ENCODE measurements around the gene GOLGA6L25. TPM values are rescaled to one million over a fixed set of nuclear protein-coding genes. Genes with fewer than 3 reads are reported as not detected.
"Not testable (repeated sequence)": the region's sequence is repeated elsewhere in the genome, so short reads cannot be mapped to it uniquely, and the experiment has no call there.

The GOLGA6L25 gene
- total RNA-seq, 1 experiment from 2014 or later: not detected

DNA sequence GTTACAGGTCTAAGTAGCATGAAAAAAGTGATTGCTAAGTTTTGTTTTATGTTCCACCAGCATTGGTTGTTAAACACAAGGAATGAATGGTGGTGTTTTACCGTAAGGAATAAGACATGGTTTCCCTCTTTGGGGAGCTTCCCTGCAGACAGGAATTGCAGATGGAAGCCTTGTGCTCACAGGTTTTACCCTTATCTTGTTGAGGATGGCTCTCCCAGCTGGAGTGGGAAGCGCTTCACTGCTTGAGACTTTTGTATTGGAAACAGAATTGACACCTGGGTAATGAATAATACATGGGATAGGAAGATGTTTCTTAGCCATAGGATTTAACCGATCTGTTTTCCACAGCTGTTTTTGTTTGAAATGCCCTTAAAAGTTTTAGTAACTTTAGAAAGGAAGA lies 39.0 kb downstream of the GOLGA6L25 start:
- not testable (repeated sequence) for H3K36me3 ChIP-seq (ENCODE audit: insufficient read depth, low read length); H3K27ac ChIP-seq (ENCODE audit: low read length); H3K9me3 ChIP-seq (ENCODE audit: low read length); H4K20me1 ChIP-seq (ENCODE audit: insufficient read depth, low read depth, low read length); H3K4me1 ChIP-seq (ENCODE audit: low read length); H3K4me2 ChIP-seq (ENCODE audit: low read depth, low read length, poor library complexity, severe bottlenecking); H2AFZ ChIP-seq (ENCODE audit: low read length); H3K9me2 ChIP-seq (replicated peaks; ENCODE audit: insufficient read depth, low read length); DNase-seq; H3K27me3 ChIP-seq (ENCODE audit: low read length); H3K9ac ChIP-seq (ENCODE audit: low read length); H3K79me2 ChIP-seq (ENCODE audit: low read length); H3K4me3 ChIP-seq (ENCODE audit: low read length)

DNA sequence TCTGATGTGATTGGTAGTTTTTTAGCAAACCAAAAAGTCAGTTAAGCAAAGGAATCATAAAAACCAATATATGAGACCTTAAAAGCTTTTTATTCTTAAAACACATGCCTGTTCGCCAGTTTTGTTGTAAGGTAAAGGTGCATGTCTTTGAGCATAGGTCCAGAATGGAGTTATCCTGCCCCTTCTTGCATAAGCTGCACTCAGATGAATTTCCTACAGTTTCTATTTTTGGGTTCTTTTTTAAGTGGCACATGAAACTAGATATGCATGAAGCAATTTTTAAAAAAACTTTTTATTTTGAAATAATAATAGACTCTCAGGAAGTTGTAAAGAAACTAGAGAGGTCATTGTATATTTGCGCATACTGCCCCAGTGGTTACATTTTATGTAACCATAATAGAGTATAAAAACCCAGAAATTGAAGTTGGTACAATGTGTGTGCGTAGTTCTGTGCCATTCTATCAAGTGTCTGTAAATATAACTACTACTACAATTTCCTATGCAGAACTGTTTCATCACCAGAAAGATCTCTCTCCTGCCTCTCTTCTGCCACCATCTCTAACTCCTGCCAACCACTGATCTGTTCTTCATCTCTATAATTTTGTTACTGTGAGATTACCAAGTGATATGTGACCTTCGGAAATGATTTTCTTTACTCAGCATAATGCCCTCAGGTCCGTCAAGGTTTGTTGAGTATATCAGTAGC lies 40.2 kb downstream of the GOLGA6L25 start:
- H3K79me2 ChIP-seq (ENCODE audit: low read length); H2AFZ ChIP-seq (ENCODE audit: low read length); H3K27ac ChIP-seq (ENCODE audit: low read length); H3K9ac ChIP-seq (ENCODE audit: low read length); H4K20me1 ChIP-seq (ENCODE audit: insufficient read depth, low read depth, low read length); H3K27me3 ChIP-seq (ENCODE audit: low read length); DNase-seq; H3K9me2 ChIP-seq (replicated peaks; ENCODE audit: insufficient read depth, low read length); H3K9me3 ChIP-seq (ENCODE audit: low read length); H3K4me1 ChIP-seq (ENCODE audit: low read length); H3K4me2 ChIP-seq (ENCODE audit: low read depth, low read length, poor library complexity, severe bottlenecking); H3K36me3 ChIP-seq (ENCODE audit: insufficient read depth, low read length); H3K4me3 ChIP-seq (ENCODE audit: low read length): not testable (repeated sequence)

DNA sequence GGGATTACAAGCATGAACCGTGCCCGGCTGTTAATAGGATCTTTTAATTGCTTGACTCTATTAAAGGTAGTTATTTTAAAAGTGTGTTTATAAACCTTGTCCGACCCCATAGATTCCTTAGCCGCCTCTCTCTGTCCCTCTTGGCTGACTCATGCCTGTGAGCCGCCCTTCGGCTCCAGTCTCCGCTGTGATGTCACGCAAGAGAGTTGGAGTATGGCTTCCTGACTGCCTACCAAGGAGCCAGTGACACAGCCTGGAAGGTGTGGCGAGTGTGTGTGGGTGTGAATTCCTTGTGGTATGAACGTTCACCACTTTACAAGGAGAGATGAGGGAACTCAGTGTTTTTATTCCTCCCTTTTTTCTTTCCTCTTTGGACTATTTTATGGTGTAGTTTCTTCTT lies 44.1 kb downstream of the GOLGA6L25 start:
- H3K9me2 ChIP-seq (replicated peaks; ENCODE audit: insufficient read depth, low read length); H3K4me2 ChIP-seq (ENCODE audit: low read depth, low read length, poor library complexity, severe bottlenecking); H3K4me1 ChIP-seq (ENCODE audit: low read length); H4K20me1 ChIP-seq (ENCODE audit: insufficient read depth, low read depth, low read length); H3K27me3 ChIP-seq (ENCODE audit: low read length); DNase-seq; H3K79me2 ChIP-seq (ENCODE audit: low read length); H3K4me3 ChIP-seq (ENCODE audit: low read length); H3K36me3 ChIP-seq (ENCODE audit: insufficient read depth, low read length); H3K27ac ChIP-seq (ENCODE audit: low read length); H3K9ac ChIP-seq (ENCODE audit: low read length); H3K9me3 ChIP-seq (ENCODE audit: low read length); H2AFZ ChIP-seq (ENCODE audit: low read length): not testable (repeated sequence)

DNA sequence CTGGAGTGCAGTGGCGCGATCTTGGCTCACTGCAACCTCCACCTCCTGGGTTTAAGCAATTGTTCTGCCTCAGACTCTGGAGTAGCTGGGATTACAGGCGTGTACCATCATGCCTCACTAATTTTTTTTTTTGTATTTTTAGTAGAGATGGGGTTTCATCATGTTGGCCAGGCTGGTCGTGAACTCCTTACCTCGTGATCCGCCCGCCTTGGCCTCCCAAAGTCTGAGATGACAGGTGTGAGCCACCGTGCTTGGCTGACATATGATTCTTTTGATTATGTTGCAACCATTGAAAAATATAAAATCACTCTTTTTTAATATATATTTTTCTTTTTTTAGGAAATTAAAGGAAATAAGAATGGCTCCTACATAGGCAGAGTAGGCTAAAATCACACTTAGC lies 44.8 kb downstream of the GOLGA6L25 start:
- H2AFZ ChIP-seq (ENCODE audit: low read length); H3K36me3 ChIP-seq (ENCODE audit: insufficient read depth, low read length); H3K27ac ChIP-seq (ENCODE audit: low read length); H3K9me2 ChIP-seq (replicated peaks; ENCODE audit: insufficient read depth, low read length); H3K9me3 ChIP-seq (ENCODE audit: low read length); H3K79me2 ChIP-seq (ENCODE audit: low read length); H3K4me1 ChIP-seq (ENCODE audit: low read length); H3K4me3 ChIP-seq (ENCODE audit: low read length); DNase-seq; H4K20me1 ChIP-seq (ENCODE audit: insufficient read depth, low read depth, low read length); H3K9ac ChIP-seq (ENCODE audit: low read length); H3K27me3 ChIP-seq (ENCODE audit: low read length); H3K4me2 ChIP-seq (ENCODE audit: low read depth, low read length, poor library complexity, severe bottlenecking): not testable (repeated sequence)

DNA sequence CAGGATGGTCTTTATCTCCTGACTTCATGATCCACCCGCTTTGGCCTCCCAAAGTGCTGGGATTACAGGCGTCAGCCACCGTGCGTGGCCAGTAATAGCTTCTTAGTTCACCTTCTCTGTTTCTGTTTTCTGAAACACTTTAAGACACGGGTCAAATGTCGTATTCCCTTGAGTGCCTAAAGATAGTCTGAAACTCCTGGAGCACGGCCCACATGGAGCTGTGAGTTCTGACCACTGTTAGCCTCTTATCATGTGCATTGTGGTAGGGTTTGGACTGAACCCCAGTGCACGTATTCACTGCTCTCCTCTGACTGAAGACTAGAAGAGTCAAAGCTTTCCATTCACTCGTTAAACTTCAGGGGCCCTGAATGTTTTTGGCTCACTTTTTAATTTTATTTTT lies 48.8 kb downstream of the GOLGA6L25 start:
- H3K9me2 ChIP-seq (replicated peaks; ENCODE audit: insufficient read depth, low read length); DNase-seq; H3K27ac ChIP-seq (ENCODE audit: low read length); H3K4me3 ChIP-seq (ENCODE audit: low read length); H3K27me3 ChIP-seq (ENCODE audit: low read length); H2AFZ ChIP-seq (ENCODE audit: low read length); H3K36me3 ChIP-seq (ENCODE audit: insufficient read depth, low read length); H3K9ac ChIP-seq (ENCODE audit: low read length); H3K4me1 ChIP-seq (ENCODE audit: low read length); H4K20me1 ChIP-seq (ENCODE audit: insufficient read depth, low read depth, low read length); H3K9me3 ChIP-seq (ENCODE audit: low read length); H3K4me2 ChIP-seq (ENCODE audit: low read depth, low read length, poor library complexity, severe bottlenecking); H3K79me2 ChIP-seq (ENCODE audit: low read length): not testable (repeated sequence)

Small RNA genes lying within 50 kb of the gene (small RNA-seq; reads per million reads assigned to genes)
- gene AC138749.2: not detected
- not detected for gene RF00017

Other genes with a start within 250 kb of the GOLGA6L25 start
- gene HERC2, start 231.4 kb upstream of the GOLGA6L25 start, total RNA-seq (2014; rRNA removed; shearing (Covaris generic); ENCODE audit: low replicate concordance): 47.4 and 58.7 TPM in 2 replicates
- not detected in 2 replicates for gene GOLGA6L24, start 195.5 kb upstream of the GOLGA6L25 start, total RNA-seq (2014; rRNA removed; shearing (Covaris generic); ENCODE audit: low replicate concordance)
- not detected in 2 replicates for gene GOLGA8F, start 174.9 kb upstream of the GOLGA6L25 start, total RNA-seq (2014; rRNA removed; shearing (Covaris generic); ENCODE audit: low replicate concordance)
- not detected in 2 replicates for gene GOLGA8G, start 20.6 kb upstream of the GOLGA6L25 start, total RNA-seq (2014; rRNA removed; shearing (Covaris generic); ENCODE audit: low replicate concordance)
- gene GOLGA8M, start 158.9 kb downstream of the GOLGA6L25 start, total RNA-seq (2014; rRNA removed; shearing (Covaris generic); ENCODE audit: low replicate concordance): not detected in 2 replicates